Fibroblast of pulmonary artery (primary cell): ENCODE measurements around the gene ROBO1.

ENCODE experiments used
- DNase-seq: peaks from one replicate; pipeline ENCODE4 v3.0.0-alpha.2; 2010; ENCODE audit warnings: low read depth
- H3K4me3 ChIP-seq: replicated peaks from 2 replicates; pipeline ENCODE4 v1.5.1; 2011; ENCODE audit warnings: low read depth, mild to moderate bottlenecking, control low read depth, low read length, moderate library complexity
- CTCF ChIP-seq: IDR thresholded peaks from 2 replicates; pipeline ENCODE4 v1.5.1; 2011; ENCODE audit warnings: mild to moderate bottlenecking, control low read depth, low read length, inconsistent platforms; ENCODE audit errors: missing control alignments

Gene ROBO1

GRCh38 chr3:79297245-79297960, 470.4 kb downstream of the ROBO1 start:
- TF ChIP-seq CTCF: no peak
- DNase-seq: peak; percentile 92
- H3K4me3 ChIP-seq: no peak overlapping the region

- no peak for DNase-seq
- no peak overlapping the region for H3K4me3 ChIP-seq
- no peak for TF ChIP-seq CTCF
Observed at GRCh38 chr3:79286882-79287281, 480.9 kb downstream of the ROBO1 start.

GRCh38 chr3:79285871-79286270, 481.9 kb downstream of the ROBO1 start:
- no peak for DNase-seq
- no peak for TF ChIP-seq CTCF
- H3K4me3 ChIP-seq: no peak overlapping the region

GRCh38 chr3:79285380-79285779, 482.4 kb downstream of the ROBO1 start:
- peak; percentile 7 for DNase-seq
- H3K4me3 ChIP-seq: no peak overlapping the region
- no peak for TF ChIP-seq CTCF

- DNase-seq: no peak
- no peak overlapping the region for H3K4me3 ChIP-seq
- no peak for TF ChIP-seq CTCF
Observed at GRCh38 chr3:79284781-79285180, 483.0 kb downstream of the ROBO1 start.

- no peak for TF ChIP-seq CTCF
- DNase-seq: no peak
- H3K4me3 ChIP-seq: no peak overlapping the region
Observed at GRCh38 chr3:79278681-79279080, 489.1 kb downstream of the ROBO1 start.

- H3K4me3 ChIP-seq: no peak overlapping the region
- DNase-seq: no peak
- TF ChIP-seq CTCF: no peak
Observed at GRCh38 chr3:79268422-79268821, 499.4 kb downstream of the ROBO1 start.
